Endodermal cell (in vitro differentiated cells): ENCODE results near the gene GLO1. TPM values are rescaled to one million over a fixed set of nuclear protein-coding genes. Genes with fewer than 3 reads are reported as not detected.

Experiments used
- DNase-seq: peaks from one replicate; pipeline ENCODE4 v3.0.0-alpha.2; 2017
- H3K27ac ChIP-seq: 2 replicates; pipeline ENCODE4 v1.5.1; 2013; ENCODE audit warnings: mild to moderate bottlenecking, low read depth, low read length, moderate library complexity
- H3K27me3 ChIP-seq: 2 replicates; pipeline ENCODE4 v1.6.1; 2013; ENCODE audit warnings: mild to moderate bottlenecking, low read length, moderate library complexity; ENCODE audit not compliant: insufficient read depth, control insufficient read depth, poor library complexity, severe bottlenecking
- H3K36me3 ChIP-seq: 2 replicates; pipeline ENCODE4 v1.7.0; 2013; ENCODE audit warnings: mild to moderate bottlenecking, low read length, moderate library complexity; ENCODE audit not compliant: control insufficient read depth, insufficient read depth
- H3K4me1 ChIP-seq: one replicate; pipeline ENCODE4 v1.7.0; 2013; ENCODE audit warnings: low read length; ENCODE audit not compliant: control insufficient read depth, insufficient read depth
- H3K4me3 ChIP-seq: 2 replicates; pipeline ENCODE4 v1.5.1; 2013; ENCODE audit warnings: mild to moderate bottlenecking, low read length, moderate library complexity
- H3K9ac ChIP-seq: 2 replicates; pipeline ENCODE4 v1.6.1; 2013; ENCODE audit warnings: mild to moderate bottlenecking, low read length, moderate library complexity; ENCODE audit not compliant: poor library complexity, severe bottlenecking; ENCODE audit errors: extremely low read depth
- H3K9me3 ChIP-seq: 2 replicates; pipeline ENCODE4 v1.6.1; 2013; ENCODE audit warnings: mild to moderate bottlenecking, low read length, moderate library complexity; ENCODE audit not compliant: control insufficient read depth
- H3K27ac Mint-ChIP-seq: 2 replicates; pipeline ENCODE4 v1.8.0; 2020; ENCODE audit warnings: mixed read lengths
- H3K27me3 Mint-ChIP-seq: 2 replicates; pipeline ENCODE4 v1.8.0; 2021; ENCODE audit warnings: mild to moderate bottlenecking, mixed read lengths; ENCODE audit not compliant: insufficient read depth
- H3K36me3 Mint-ChIP-seq: 2 replicates; pipeline ENCODE4 v1.8.0; 2020; ENCODE audit warnings: low read depth, mixed read lengths
- H3K4me1 Mint-ChIP-seq: 2 replicates; pipeline ENCODE4 v1.8.0; 2020; ENCODE audit warnings: mixed read lengths
- H3K4me3 Mint-ChIP-seq: 2 replicates; pipeline ENCODE4 v1.8.0; 2020; ENCODE audit warnings: mild to moderate bottlenecking, moderate library complexity, mixed read lengths
- H3K9me3 Mint-ChIP-seq: 2 replicates; pipeline ENCODE4 v1.8.0; 2020; ENCODE audit warnings: mild to moderate bottlenecking, mixed read lengths
- CTCF ChIP-seq: fragments of 200-600 bp; sonication (generic); conservative IDR thresholded peaks from 2 replicates; pipeline ENCODE4 v1.5.0; 2021; ENCODE audit warnings: antibody characterized with exemption, mild to moderate bottlenecking
- WGBS, 2 experiments: methylation state at CpG; one replicate each; pipeline versions ENCODE4 v1.1.5 to v1.1.7; 2013; ENCODE audit warnings: missing lambda C conversion rate in 2 of 2, mixed read lengths in 1 of 2; ENCODE audit not compliant: insufficient coverage in 1 of 2, insufficient read length in 1 of 2; 5-methylcytosine and 5-hydroxymethylcytosine counted together
- total RNA-seq, 2 donors: library from RNA; stranded (reverse); fragmentation: NEBNext Ultra II Directional in 1 of 2; extraction: Animal tissue kit (Norgen Biotek cat#: 25700) in 1 of 2; gene quantifications; 2 replicates in 1 of 2; 3 replicates in 1 of 2; pipeline ENCODE4 v1.2.1, GENCODE V29; 2021

Gene GLO1
- total RNA-seq, 2 donors from 2014 or later = 144 to 177 TPM

DNA sequence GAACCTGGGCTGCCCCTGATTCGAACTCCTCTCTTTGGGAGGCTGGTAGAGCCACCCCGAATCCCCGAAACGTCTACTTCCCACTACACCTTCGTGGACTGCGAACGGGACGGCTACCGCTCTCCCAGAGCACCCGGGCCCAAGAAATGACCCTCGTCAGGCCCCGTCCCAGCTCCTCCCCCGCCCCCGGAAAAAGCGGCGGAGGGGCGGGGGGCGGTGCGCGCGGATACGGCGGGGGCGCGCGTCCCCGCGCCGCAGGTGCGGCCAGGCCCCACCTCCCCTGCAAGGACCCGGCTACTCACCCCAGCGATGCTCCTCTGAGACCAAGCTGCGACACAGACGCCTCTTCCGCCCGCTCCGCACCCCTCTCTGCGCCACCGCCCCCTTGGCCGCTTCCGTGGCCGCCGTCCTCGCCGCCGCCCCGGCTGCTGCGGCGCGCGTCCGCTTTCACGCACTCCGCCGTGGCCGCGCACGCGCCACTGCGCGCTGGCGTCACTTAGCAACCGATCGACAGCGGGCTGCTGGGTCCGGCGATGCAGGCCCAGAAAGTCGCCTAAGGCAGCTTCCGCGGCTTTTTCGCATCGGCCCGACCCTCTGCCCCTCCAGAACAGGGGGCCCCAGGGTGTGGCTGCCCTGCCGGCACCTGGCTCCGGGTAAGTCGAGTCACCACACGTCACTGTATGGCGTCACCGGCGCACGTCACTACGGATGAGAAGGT is 63.3 kb downstream of the GLO1 start, which contains the start of gene BTBD9:
Gene BTBD9 (minus strand): TSS at position 432 of the 718 bp plus-strand sequence.
- Mint-ChIP-seq H3K4me3 (peak within 1 kb of the TSS; percentile 78), H3K27ac (peak within 1 kb of the TSS; percentile 69), H3K36me3 (no peaks in the 10 kb centered on the region), H3K9me3 (no peaks in the 10 kb centered on the region), H3K4me1 (peaks cover 26% of the 10 kb centered on the region), H3K27me3 (peaks cover 51% of the 10 kb centered on the region)
- Histone ChIP-seq H3K9ac (peak within 1 kb of the TSS; percentile 73), H3K9me3 (peaks cover 5% of the 10 kb centered on the region), H3K4me1 (peaks cover 5% of the 10 kb centered on the region), H3K27ac (peak within 1 kb of the TSS; percentile 80), H3K36me3 (no peaks in the 10 kb centered on the region), H3K27me3 (peaks cover 41% of the 10 kb centered on the region), H3K4me3 (peak within 1 kb of the TSS; percentile 83)
- no peak for TF ChIP-seq CTCF
- WGBS, 2 experiments = 0% methylated on average over 9 to 82 of the region's 82 CpGs
- DNase-seq = peak; percentile 91

- TF ChIP-seq CTCF = no peak
- Mint-ChIP-seq H3K36me3 (no peaks in the 10 kb centered on the region), H3K4me3 (peak overlapping the region; percentile 78), H3K27ac (no peak overlapping the region), H3K27me3 (peaks cover 57% of the 10 kb centered on the region), H3K9me3 (no peaks in the 10 kb centered on the region), H3K4me1 (peaks cover 26% of the 10 kb centered on the region)
- Histone ChIP-seq H3K9ac (peak overlapping the region; percentile 73), H3K27me3 (peaks cover 47% of the 10 kb centered on the region), H3K27ac (peak overlapping the region; percentile 80), H3K36me3 (no peaks in the 10 kb centered on the region), H3K9me3 (peaks cover 5% of the 10 kb centered on the region), H3K4me1 (peaks cover 5% of the 10 kb centered on the region), H3K4me3 (peak overlapping the region; percentile 83)
- DNase-seq = no peak
- WGBS, 2 experiments = 0 to 9% methylated on average over 8 to 15 of the region's 15 CpGs
These were observed 63.9 kb downstream of the GLO1 start for GRCh38 chr6:38638941-38639497.

GRCh38 chr6:38637756-38638155 is 65.2 kb downstream of the GLO1 start:
- peak overlapping the region; percentile 10 for H3K4me3 Mint-ChIP-seq
- peaks cover 26% of the 10 kb centered on the region for H3K4me1 Mint-ChIP-seq
- no peak for TF ChIP-seq CTCF
- no peaks in the 10 kb centered on the region for H3K36me3 Mint-ChIP-seq
- H3K27ac Mint-ChIP-seq = no peak overlapping the region
- Histone ChIP-seq H3K4me1 (peaks cover 5% of the 10 kb centered on the region), H3K4me3 (no peak overlapping the region), H3K9ac (no peak overlapping the region), H3K36me3 (no peaks in the 10 kb centered on the region), H3K27ac (no peak overlapping the region), H3K27me3 (peaks cover 60% of the 10 kb centered on the region), H3K9me3 (peaks cover 5% of the 10 kb centered on the region)
- peak; percentile 52 for DNase-seq
- no peaks in the 10 kb centered on the region for H3K9me3 Mint-ChIP-seq
- H3K27me3 Mint-ChIP-seq = peaks cover 67% of the 10 kb centered on the region
- WGBS, 2 experiments = 61 to 72% methylated on average over 5 of the region's 5 CpGs
